HepG2 (cell line): ENCODE measurements around the gene CCDC34.

Experiments used
- REST ChIP-seq, 2 experiments: IDR thresholded peaks; 2 replicates each; pipeline ENCODE4 v1.6.1; 2011 to 2012; ENCODE audit warnings: low read length in 2 of 2, borderline replicate concordance in 1 of 2, low read depth in 1 of 2, mild to moderate bottlenecking in 1 of 2, moderate library complexity in 1 of 2
- RFXAP ChIP-seq: sonication (generic); formaldehyde crosslinking; IDR thresholded peaks from 2 replicates; pipeline ENCODE4 v1.4.0; 2020; ENCODE audit warnings: missing genetic modification reagents, borderline replicate concordance
- TARDBP ChIP-seq: sonication (generic); formaldehyde crosslinking; IDR thresholded peaks from 2 replicates; pipeline ENCODE4 v1.8.0; 2022; ENCODE audit warnings: mild to moderate bottlenecking, missing genetic modification reagents
- TBP ChIP-seq: sonication (generic); formaldehyde crosslinking; IDR thresholded peaks from 2 replicates; pipeline ENCODE4 v1.5.0; 2020; ENCODE audit warnings: missing genetic modification reagents
- YY1 ChIP-seq: IDR thresholded peaks from 2 replicates; pipeline ENCODE4 v1.6.1; 2011; ENCODE audit warnings: low read length, low read depth, moderate library complexity, mild to moderate bottlenecking; ENCODE audit not compliant: insufficient read depth, insufficient replicate concordance
- ZNF34 ChIP-seq: sonication (generic); formaldehyde crosslinking; IDR thresholded peaks from 2 replicates; pipeline ENCODE4 v1.4.0; 2020; ENCODE audit warnings: mild to moderate bottlenecking, missing genetic modification reagents, borderline replicate concordance
- TF ChIP-seq, protein P1 (sequence below): sonication (generic); formaldehyde crosslinking; IDR thresholded peaks from 2 replicates; pipeline ENCODE4 v1.5.1; 2020; ENCODE audit warnings: missing genetic modification reagents, mild to moderate bottlenecking, borderline replicate concordance
- TF ChIP-seq, protein P2 (sequence below): sonication (generic); formaldehyde crosslinking; IDR thresholded peaks from 2 replicates; pipeline ENCODE4 v1.8.1; 2022; ENCODE audit warnings: mild to moderate bottlenecking, missing genetic modification reagents
- TF ChIP-seq, protein P3 (sequence below): sonication (generic); formaldehyde crosslinking; IDR thresholded peaks from 2 replicates; pipeline ENCODE4 v1.5.0; 2020; ENCODE audit warnings: missing genetic modification reagents

DNA sequence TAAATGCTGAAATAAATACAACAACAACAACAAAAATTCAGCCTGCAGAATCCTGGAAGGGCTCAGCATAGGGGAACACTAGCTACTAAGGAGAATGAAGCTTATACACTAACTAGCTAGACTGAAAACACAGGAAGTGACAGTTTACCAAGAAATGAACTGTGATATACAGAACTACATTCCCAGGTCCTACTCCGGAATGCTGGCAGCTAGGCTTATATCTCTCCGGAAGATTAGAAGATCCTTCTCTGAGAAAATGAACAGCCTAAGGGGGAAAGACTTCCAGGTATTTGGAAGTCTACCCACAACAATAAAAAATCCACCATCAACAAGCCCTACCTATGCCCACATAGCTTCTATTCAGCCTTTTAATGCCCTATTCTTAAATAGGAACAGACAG is 31.0 kb downstream of the CCDC34 start:
- TF ChIP-seq YY1 (no peak), ZNF34 (CRISPR knock-in tag) (no peak), REST (IDR thresholded peaks at IDR 0.05; ENCODE audit: borderline replicate concordance in 1 of 2, low read depth in 1 of 2, low read length in 2 of 2) (no peak), TBP (CRISPR knock-in tag) (no peak), TARDBP (CRISPR knock-in tag) (no peak), RFXAP (no peak)
- TF ChIP-seq, protein P1, sequence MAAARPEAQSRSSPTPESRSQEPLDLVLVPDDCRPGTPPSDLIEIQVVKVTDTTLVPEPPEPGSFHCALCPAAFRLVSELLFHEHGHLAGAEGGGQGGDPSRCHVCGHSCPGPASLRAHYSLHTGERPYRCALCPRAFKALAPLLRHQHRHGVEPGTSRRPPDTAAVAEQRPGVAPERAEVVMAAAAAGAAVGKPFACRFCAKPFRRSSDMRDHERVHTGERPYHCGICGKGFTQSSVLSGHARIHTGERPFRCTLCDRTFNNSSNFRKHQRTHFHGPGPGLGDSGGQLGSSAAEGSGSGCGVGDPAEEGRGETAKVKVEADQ (CRISPR knock-in tag): no peak
- TF ChIP-seq, protein P2, sequence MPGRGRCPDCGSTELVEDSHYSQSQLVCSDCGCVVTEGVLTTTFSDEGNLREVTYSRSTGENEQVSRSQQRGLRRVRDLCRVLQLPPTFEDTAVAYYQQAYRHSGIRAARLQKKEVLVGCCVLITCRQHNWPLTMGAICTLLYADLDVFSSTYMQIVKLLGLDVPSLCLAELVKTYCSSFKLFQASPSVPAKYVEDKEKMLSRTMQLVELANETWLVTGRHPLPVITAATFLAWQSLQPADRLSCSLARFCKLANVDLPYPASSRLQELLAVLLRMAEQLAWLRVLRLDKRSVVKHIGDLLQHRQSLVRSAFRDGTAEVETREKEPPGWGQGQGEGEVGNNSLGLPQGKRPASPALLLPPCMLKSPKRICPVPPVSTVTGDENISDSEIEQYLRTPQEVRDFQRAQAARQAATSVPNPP (CRISPR knock-in tag): no peak
- TF ChIP-seq, protein P3, sequence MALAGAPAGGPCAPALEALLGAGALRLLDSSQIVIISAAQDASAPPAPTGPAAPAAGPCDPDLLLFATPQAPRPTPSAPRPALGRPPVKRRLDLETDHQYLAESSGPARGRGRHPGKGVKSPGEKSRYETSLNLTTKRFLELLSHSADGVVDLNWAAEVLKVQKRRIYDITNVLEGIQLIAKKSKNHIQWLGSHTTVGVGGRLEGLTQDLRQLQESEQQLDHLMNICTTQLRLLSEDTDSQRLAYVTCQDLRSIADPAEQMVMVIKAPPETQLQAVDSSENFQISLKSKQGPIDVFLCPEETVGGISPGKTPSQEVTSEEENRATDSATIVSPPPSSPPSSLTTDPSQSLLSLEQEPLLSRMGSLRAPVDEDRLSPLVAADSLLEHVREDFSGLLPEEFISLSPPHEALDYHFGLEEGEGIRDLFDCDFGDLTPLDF: no peak
